HG03460 (cell line): ENCODE measurements around the gene PIGO.

ENCODE experiments used
- ATAC-seq: cut with Tn5 transposase; IDR thresholded peaks from one replicate; pipeline ENCODE4 v1.9.1; 2021; ENCODE audit not compliant: unreplicated experiment

PIGO gene

GRCh38 chr9:35096035-35096849, at the start of gene PIGO:
Gene PIGO, minus strand, starts transcription at chr9:35096591. Its CDS starts 1,026 bp downstream, at chr9:35095565.
- ATAC-seq = peak; percentile 93

- ATAC-seq = no peak
Measured at GRCh38 chr9:35142037-35142436, 45.6 kb upstream of the PIGO start.

- ATAC-seq = no peak
Measured at GRCh38 chr9:35140093-35140492, 43.7 kb upstream of the PIGO start.

DNA sequence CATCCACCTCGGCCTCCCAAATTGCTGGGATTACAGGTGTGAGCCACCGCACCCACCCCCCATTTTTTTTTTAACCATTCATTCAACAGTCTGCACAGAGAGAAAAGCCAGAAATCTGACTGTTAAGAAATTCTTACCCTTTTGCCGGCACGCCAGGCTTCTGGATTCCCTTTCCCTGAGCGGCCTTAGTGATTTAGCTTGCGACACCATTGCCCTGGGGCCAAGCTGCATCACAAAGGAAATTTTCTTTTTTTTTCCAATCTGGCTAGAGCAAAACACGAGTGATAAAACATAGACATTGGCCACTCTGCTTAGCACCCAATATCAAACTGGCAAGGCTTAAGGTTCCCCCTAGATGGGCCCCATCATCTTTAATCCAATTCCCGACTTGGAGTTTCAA, 40.5 kb upstream of the PIGO start:
- ATAC-seq = no peak

GRCh38 chr9:35135988-35136387, 39.6 kb upstream of the PIGO start:
- no peak for ATAC-seq

GRCh38 chr9:35134920-35135319, 38.5 kb upstream of the PIGO start:
- no peak for ATAC-seq

GRCh38 chr9:35116898-35117551, 20.6 kb upstream of the PIGO start:
- ATAC-seq = peak; percentile 35

- ATAC-seq = no peak
Measured at GRCh38 chr9:35116539-35116897, 20.1 kb upstream of the PIGO start.

GRCh38 chr9:35115680-35116538, 19.5 kb upstream of the PIGO start, which contains the start of gene ATOSB:
Gene ATOSB, minus strand, starts transcription at chr9:35115862. Its CDS starts 7,588 bp downstream, at chr9:35108274.
- ATAC-seq = peak; percentile 55

DNA sequence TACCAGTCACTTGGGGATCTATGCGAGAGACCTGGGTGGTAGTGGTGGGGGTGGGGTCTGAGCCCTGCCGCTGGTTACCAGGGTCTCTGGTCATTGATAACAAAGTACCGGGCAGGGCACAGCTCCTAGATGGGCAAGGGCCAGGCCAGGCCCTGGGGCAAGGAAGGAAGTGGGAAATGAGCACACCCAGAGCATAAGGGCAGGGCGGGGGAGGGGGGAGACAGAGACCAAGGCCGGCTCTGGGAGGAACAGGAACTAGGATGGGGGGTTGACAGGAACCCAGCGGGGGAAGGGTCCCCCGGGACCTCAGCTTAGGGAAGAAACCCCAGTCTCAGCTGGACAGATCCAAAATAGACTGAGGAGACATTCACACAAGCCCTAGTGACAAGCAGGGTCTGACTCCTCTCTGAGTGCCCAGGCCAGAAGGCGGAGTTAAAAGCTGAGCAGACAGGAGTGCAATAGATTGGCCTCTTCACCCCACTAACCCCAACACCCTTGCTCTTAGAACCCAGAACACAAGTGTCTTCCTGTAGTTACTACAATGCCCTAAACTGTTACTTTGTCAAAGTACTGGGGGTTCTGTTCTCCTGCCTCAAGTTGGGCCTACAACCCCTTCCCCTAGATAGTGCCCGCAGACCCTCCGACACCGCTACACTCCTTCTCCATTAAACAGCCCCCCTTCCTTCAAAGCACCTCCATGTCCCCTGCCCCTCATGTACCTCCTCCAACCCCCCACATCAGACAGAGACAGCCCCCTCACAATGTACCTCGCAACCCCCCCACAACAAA, 18.6 kb upstream of the PIGO start:
- ATAC-seq = no peak

GRCh38 chr9:35114113-35114839, 17.9 kb upstream of the PIGO start:
- no peak for ATAC-seq

DNA sequence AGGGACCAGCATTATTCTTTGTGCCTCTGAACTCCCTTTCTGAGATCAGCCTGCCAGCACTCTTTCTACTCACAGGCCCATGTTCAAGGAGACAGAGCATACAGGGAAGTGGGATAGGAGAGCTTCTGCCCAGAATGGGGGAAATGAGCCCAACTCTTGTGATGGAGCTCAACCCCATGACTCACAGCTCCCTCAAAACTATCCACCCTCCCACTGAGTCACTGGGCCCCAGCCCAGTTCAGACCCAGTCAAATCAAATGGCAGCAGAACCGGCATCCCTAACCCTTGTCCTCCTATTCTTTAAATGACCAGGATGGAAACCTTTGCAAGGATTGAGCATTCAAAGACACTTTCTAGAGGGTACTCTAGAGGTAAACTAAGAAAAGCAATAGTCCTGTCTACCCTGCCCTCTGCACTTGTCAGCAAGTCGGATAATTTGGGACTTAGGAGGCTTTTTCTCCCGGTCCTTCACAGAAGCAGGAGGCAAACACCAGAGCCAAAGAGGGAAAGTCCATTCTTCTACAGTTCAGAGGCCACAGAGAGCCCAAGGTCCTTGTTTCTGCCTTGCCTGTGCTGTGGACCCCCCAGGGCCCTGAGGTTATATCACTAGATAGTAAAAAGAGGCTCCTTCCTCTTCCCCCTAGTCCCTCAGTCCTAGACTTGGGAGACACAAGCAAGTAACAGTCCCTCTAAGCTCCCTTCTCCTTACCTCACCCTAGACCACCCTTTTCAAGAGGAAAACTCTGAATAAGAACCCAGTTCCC, 16.0 kb upstream of the PIGO start:
- no peak for ATAC-seq

- peak; percentile 57 for ATAC-seq
Measured at GRCh38 chr9:35111001-35111933, 14.9 kb upstream of the PIGO start.

- ATAC-seq = no peak
Measured at GRCh38 chr9:35110327-35110761, 14.0 kb upstream of the PIGO start.

- ATAC-seq = no peak
Measured at GRCh38 chr9:35108946-35109575, 12.7 kb upstream of the PIGO start.

GRCh38 chr9:35108461-35108860, 12.1 kb upstream of the PIGO start:
- no peak for ATAC-seq
